Right atrium auricular region (tissue), 2 donors: ENCODE measurements around the gene TRIM2. TPM values are rescaled to one million over a fixed set of nuclear protein-coding genes. Genes with fewer than 3 reads are reported as not detected.

Experiments
- DNase-seq: peaks from one replicate; pipeline ENCODE4 v3.0.0-alpha.2; 2019; ENCODE audit warnings: low spot score
- H3K27ac ChIP-seq, 2 donors: fragments of 200-600 bp; sonication (generic); 1 replicate in 1 of 2; 2 replicates in 1 of 2; pipeline ENCODE4 v1.5.1; 2016 to 2019
- H3K27me3 ChIP-seq, 2 donors: fragments of 200-600 bp; sonication (generic); one replicate each; pipeline versions ENCODE4 v1.5.1 to v1.6.0; 2017 to 2019
- H3K36me3 ChIP-seq: fragments of 200-600 bp; sonication (generic); one replicate; pipeline ENCODE4 v1.5.1; 2016
- H3K4me1 ChIP-seq, 2 donors: fragments of 200-600 bp; sonication (generic); one replicate each; pipeline versions ENCODE4 v1.5.1 to v1.6.0; 2017 to 2019
- H3K4me3 ChIP-seq, 2 donors: fragments of 200-600 bp; sonication (generic); 1 replicate in 1 of 2; 2 replicates in 1 of 2; pipeline ENCODE4 v1.5.1; 2017 to 2019; ENCODE audit warnings: mild to moderate bottlenecking in 1 of 2, moderate library complexity in 1 of 2
- H3K9me3 ChIP-seq, 2 donors: fragments of 200-600 bp; sonication (generic); one replicate each; pipeline ENCODE4 v1.5.1; 2019
- CTCF ChIP-seq, 2 donors: fragments of 200-600 bp; sonication (generic); IDR thresholded peaks; one replicate each; pipeline ENCODE4 v1.5.1; 2019; ENCODE audit warnings: antibody characterized with exemption in 2 of 2
- total RNA-seq, 2 donors: library from RNA; depleted of rRNA; stranded (reverse); fragments of >200 nt; gene quantifications; one replicate each; pipeline ENCODE4 v1.1.0, GENCODE V29; 2016

TRIM2 gene
- total RNA-seq, 2 donors from 2014 or later: 17.7 to 29.9 TPM

GRCh38 chr4:153318696-153319320, 114.6 kb downstream of the TRIM2 start:
- Histone ChIP-seq H3K9me3 (no peaks in the 10 kb centered on the region), H3K4me3 (no peak overlapping the region), H3K36me3 (peaks cover 8% of the 10 kb centered on the region), H3K27ac (no peak overlapping the region), H3K27me3 (no peaks in the 10 kb centered on the region), H3K4me1 (no peaks in the 10 kb centered on the region)
- peak; percentile 36 to 76 for TF ChIP-seq CTCF (IDR thresholded peaks at IDR 0.05)
- DNase-seq: no peak

GRCh38 chr4:153322791-153323190, 118.5 kb downstream of the TRIM2 start:
- Histone ChIP-seq H3K4me3 (no peak overlapping the region), H3K36me3 (peaks cover 8% of the 10 kb centered on the region), H3K27me3 (no peaks in the 10 kb centered on the region), H3K27ac (no peak overlapping the region), H3K4me1 (no peaks in the 10 kb centered on the region), H3K9me3 (no peaks in the 10 kb centered on the region)
- no peak for TF ChIP-seq CTCF (IDR thresholded peaks at IDR 0.05)
- no peak for DNase-seq

- Histone ChIP-seq H3K36me3 (peaks cover 8% of the 10 kb centered on the region), H3K4me1 (no peaks in the 10 kb centered on the region), H3K27me3 (no peaks in the 10 kb centered on the region), H3K9me3 (no peaks in the 10 kb centered on the region), H3K4me3 (no peak overlapping the region), H3K27ac (no peak overlapping the region)
- TF ChIP-seq CTCF (IDR thresholded peaks at IDR 0.05): no peak
- DNase-seq: no peak
These were observed 119.8 kb downstream of the TRIM2 start for GRCh38 chr4:153324046-153324445.

- Histone ChIP-seq H3K9me3 (no peaks in the 10 kb centered on the region), H3K27me3 (no peaks in the 10 kb centered on the region), H3K4me1 (no peaks in the 10 kb centered on the region), H3K4me3 (no peak overlapping the region), H3K36me3 (peaks cover 2% of the 10 kb centered on the region), H3K27ac (no peak overlapping the region)
- no peak for TF ChIP-seq CTCF (IDR thresholded peaks at IDR 0.05)
- DNase-seq: no peak
These were observed 121.3 kb downstream of the TRIM2 start for GRCh38 chr4:153325558-153325957.

- Histone ChIP-seq H3K9me3 (no peaks in the 10 kb centered on the region), H3K4me3 (no peak overlapping the region), H3K27me3 (no peaks in the 10 kb centered on the region), H3K4me1 (no peaks in the 10 kb centered on the region), H3K27ac (no peak overlapping the region), H3K36me3 (peaks cover 7% of the 10 kb centered on the region)
- no peak for DNase-seq
- TF ChIP-seq CTCF (IDR thresholded peaks at IDR 0.05): no peak
These were observed 122.3 kb downstream of the TRIM2 start for GRCh38 chr4:153326513-153326912.

- Histone ChIP-seq H3K9me3 (no peaks in the 10 kb centered on the region), H3K4me3 (no peak overlapping the region), H3K27me3 (no peaks in the 10 kb centered on the region), H3K36me3 (peaks cover 7% of the 10 kb centered on the region), H3K4me1 (no peaks in the 10 kb centered on the region), H3K27ac (no peak overlapping the region)
- no peak for TF ChIP-seq CTCF (IDR thresholded peaks at IDR 0.05)
- DNase-seq: no peak
These were observed 123.0 kb downstream of the TRIM2 start for GRCh38 chr4:153327247-153327646.
